NCI-H2196 treated with DMSO at 0.1 percent for 48 hours (cell line): ENCODE measurements around the gene UTS2.

Experiments
- DNase-seq: peaks from one replicate; lab custom pipeline; 2025; ENCODE audit not compliant: unreplicated experiment; lab: John Stamatoyannopoulos, UW

Gene UTS2

DNA sequence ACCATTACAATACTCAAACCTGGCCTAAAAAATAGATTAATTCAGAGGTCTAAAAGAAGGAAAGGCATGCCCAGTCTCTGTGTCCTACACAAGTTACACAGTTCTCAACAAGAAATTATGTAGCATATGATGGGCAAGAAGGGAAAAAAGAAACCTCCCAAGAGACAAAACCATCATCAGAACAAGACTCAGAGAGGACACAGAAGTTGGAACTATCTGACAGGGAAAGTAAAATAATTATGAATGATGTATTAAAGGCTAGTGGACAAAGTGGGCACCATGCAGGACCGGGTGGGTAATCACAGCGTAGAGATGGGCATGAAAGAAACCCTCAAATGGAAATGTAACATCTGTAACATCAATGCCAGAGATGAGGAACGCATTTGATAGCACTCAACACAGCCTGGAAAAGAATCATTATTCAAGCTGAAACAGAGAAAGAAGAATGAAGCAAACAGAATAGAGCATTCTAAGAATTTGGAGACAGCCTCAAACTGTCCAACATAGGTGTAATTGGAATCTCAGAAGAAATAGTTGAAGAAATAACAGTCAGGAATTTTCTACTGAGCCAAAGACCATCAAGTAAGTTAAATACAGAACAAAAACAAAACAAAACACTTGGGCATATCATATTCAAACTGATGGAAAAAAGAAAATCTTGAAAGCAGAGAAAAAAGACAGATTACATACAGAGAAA lies 39.0 kb downstream of the UTS2 start:
- DNase-seq = no peak

DNA sequence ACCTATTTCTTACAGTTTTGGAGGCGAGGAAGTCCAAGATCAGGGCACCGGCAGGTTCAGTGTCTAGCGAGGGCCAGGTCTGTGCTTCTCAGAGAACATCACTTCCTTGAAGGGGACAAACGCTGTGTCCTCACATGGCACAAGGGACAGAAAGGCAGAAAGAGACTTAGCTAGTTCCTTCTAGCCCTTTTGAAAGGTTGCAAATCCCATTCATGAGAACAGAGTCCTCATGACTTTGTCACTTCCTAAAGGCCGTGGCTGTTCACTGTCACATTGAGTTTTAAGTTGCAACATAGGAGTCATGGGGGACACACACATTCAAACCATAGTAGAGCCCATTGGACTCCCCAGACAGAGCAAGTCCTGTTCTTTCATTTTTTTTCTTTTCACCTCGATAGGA lies 41.4 kb downstream of the UTS2 start:
- DNase-seq = no peak

DNA sequence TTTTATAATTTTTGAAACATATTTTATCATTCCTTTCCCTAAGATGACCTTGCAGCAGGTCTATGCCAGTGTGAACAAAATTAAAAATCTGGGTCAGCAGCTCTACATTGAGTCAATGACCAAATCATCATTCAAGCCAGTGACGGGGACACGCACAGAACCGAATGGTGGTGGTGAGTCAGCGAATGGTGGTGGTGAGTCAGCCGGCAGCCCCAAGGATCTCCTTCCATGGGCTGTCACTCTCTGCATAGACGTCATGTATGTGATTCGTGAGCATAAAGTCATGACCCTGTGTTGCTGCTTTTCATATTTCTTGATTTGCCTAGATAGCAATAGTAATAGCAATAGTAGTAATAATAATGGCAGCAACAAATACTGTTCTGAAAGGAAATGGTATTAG lies 42.5 kb downstream of the UTS2 start:
- DNase-seq = no peak

DNA sequence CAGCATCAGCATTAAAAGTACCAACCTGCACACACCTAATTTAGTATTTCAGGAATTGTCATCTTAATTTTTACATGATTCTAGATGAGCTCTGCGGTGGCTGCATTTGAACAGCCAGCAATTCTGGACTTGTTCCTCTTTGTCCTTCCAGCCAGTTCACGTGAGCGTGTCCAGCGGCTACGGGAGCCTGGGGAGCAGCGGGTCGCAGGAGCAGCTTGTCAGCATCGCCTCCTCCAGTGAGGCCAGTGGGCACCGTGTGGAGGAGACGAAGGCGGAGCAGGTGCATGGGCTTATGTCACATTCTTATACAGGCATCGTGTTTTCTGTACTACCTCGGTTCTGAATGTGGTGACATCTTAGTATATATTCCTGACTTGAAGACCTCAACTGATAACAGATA lies 43.1 kb downstream of the UTS2 start:
- DNase-seq = no peak

DNA sequence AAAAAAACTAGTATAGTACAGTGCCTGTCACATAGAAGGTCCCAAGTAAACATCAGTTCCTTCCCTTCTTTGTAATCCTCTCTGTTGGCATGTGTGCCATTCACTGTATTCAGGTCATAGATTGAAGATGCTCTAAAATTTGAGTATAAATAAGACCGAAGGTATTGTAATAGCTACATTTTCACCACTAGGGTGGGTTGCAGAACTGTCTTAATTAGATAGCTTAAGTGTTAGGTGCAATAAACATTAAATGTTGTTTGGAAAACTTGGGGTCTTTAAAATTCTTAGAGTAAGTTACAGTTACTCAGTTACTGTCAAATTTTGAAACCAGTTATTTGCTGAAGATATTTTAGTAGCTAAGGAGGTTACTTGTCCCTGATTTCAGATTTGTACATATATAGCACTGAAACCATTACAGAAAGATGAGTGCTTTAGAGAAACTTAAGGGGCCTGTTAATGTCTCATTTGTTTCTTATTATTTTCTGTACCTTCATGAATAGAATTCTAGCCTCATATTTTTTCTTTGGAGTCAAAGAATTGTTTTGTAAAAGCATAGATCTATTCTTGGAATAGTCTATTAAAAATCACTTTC lies 44.5 kb downstream of the UTS2 start:
- peak; percentile 18 for DNase-seq

DNA sequence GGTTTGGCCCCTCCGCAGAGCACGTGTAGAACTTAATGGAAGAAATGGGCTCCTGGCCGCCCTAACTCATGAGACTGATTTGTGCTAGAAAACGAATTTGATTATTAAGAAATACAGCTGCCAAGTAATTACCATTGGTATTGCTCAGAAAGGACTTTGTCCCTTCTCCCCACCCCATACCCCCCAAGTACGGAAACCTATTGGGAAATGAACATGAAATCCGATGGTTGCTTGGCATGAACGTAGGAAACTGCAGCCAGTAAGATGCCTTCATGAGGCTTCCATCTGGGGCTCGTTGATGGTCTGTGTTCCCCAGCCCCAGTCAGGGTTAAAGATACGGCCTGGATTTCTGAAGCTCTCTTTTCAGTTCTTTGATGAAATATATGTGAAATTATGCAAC lies 47.4 kb downstream of the UTS2 start:
- DNase-seq = no peak
